NCI-H2227 (cell line): ENCODE measurements around the gene COPB2.

Experiments
- DNase-seq: peaks from one replicate; lab custom pipeline; 2025; ENCODE audit not compliant: unreplicated experiment; lab: John Stamatoyannopoulos, UW

The COPB2 gene

DNA sequence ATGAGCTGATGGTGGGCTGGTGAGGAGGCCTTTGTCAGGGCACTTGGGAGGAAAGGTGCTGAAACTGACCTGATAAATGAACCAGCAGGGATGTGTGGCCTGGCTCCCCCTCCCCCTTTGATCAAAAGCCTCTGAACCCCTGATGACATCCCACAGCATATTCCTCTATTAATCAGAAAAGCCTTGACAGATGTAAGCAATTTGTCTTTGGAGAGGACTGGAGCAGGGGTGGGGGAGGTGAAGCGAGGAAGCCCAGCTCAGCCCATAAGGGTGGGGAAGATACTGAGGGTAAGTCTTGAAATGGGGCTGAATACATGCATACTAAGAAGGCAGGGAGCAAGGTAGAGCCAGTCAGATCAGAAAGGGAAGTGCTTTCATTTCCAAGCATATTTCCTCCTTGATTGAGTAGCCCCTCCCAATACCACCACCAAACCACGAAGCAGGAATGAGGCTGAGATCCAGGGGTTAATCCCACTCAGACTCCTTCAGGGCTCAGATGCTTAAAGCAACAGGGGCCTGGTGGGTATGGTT, 80.3 kb downstream of the COPB2 start:
- no peak for DNase-seq

- DNase-seq: no peak
Measured at GRCh38 chr3:139308560-139308959, 80.9 kb downstream of the COPB2 start.

- no peak for DNase-seq
Measured at GRCh38 chr3:139307601-139308555, 81.6 kb downstream of the COPB2 start.
